GM18870 (cell line): ENCODE data around the gene ARL2BP.
"Not testable (repeated sequence)": the region's sequence is repeated elsewhere in the genome, so short reads cannot be mapped to it uniquely, and the experiment has no call there.

Experiments used
- ATAC-seq: cut with Tn5 transposase; IDR thresholded peaks from one replicate; pipeline ENCODE4 v1.9.1; 2021; ENCODE audit warnings: moderate library complexity; ENCODE audit not compliant: unreplicated experiment

Gene ARL2BP

DNA sequence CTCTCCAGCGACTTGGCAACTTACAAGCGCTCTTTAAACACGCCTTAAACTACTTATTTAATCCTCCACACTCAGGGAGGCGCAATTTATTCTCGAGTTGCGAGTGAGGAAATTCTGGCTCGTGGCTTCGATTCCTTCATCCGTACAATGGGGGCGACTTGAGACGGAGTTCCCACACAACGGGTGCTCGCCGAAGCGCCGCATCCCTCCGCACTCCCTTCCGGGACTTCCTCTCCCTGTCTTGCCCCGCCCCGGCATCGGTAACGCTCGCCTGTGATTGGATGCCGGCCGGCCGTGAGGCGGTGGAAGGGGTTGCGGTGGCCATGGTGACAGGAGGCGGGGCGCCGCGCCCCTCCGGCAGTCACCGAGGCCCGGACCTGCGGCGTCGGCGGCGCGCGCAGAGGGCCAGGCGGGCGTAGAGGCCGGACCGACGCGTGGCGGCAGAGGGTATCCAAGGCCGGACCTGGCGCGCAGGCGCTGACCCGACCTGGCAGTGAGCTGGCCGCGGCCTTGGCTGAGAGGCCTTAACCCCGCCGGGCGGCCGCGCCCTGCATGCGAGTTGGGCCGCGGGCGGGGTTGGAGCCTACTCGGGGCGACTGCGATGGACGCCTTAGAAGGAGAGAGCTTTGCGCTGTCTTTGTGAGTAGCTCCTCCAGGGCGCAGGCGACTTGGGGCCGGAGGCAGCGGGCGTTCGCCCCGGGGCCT, at the start of gene ARL2BP:
Gene ARL2BP (plus strand): TSS at position 493 of the 705 bp plus-strand sequence. CDS start 109 bp downstream, at position 602.
- ATAC-seq: peak; percentile 80

DNA sequence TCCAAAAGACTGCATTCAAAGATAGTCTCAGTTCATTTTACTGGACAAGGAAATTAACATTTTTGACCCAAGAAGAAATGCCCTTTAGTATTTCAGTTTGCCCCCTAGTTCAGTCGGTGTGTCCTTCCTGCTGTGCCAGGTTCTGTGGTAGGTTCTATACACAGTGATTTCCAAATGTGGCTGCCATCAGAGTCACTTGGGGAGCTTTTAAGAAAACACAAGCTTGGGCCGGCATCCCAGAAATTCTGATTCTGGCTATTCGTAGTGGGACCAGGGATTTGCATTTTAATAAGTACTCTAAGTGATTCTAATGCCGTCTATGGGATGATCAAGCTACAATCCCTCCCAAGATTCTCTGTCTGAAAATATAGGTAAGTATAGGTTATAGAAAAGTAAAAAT, 48.8 kb upstream of the ARL2BP start:
- ATAC-seq: no peak

DNA sequence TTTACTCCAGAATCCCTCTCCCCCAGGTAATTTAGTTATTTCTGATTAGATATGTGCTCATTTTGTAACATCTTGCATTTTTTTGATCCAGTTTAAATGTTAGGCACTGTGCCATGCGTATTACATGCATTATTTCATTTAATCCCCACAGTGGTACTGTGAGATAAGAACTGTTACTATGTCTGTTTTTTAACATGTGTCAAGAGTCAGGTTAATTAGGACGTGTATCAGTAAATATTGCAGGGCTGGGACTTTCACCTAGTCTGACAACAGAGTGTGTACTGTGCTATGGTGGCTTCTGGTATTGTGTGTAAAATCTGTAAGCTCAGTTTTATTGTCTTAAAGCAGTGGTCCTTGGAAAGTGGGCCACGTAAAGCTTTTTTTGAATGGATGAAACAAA, 48.3 kb upstream of the ARL2BP start:
- no peak for ATAC-seq

DNA sequence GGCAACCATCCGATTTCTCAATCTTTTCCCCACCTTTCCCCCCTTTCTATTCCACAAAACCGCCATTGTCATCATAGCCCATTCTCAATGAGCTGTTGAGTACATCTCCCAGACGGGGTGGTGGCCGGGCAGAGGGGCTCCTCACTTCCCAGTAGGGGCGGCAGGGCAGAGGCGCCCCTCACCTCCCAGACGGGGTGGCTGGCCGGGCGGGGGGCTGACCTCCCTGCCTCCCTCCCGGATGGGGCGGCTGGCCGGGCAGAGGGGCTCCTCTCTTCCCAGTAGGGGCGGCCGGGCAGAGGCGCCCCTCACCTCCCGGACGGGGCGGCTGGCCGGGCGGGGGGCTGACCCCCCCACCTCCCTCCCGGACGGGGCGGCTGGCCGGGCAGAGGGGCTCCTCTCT, 44.7 kb upstream of the ARL2BP start:
- ATAC-seq: not testable (repeated sequence)

DNA sequence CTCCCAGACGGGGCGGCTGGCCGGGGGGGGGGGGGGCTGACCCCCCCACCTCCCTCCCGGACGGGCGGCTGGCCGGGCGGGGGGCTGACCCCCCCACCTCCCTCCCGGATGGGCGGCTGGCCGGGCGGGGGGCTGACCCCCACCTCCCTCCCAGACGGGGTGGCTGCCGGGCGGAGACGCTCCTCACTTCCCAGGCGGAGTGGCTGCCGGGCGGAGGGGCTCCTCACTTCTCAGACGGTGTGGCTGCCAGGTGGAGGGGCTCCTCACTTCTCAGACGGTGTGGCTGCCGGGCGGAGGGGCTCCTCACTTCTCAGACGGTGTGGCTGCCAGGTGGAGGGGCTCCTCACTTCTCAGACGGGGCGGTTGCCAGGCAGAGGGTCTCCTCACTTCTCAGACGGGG, 44.1 kb upstream of the ARL2BP start:
- not testable (repeated sequence) for ATAC-seq

DNA sequence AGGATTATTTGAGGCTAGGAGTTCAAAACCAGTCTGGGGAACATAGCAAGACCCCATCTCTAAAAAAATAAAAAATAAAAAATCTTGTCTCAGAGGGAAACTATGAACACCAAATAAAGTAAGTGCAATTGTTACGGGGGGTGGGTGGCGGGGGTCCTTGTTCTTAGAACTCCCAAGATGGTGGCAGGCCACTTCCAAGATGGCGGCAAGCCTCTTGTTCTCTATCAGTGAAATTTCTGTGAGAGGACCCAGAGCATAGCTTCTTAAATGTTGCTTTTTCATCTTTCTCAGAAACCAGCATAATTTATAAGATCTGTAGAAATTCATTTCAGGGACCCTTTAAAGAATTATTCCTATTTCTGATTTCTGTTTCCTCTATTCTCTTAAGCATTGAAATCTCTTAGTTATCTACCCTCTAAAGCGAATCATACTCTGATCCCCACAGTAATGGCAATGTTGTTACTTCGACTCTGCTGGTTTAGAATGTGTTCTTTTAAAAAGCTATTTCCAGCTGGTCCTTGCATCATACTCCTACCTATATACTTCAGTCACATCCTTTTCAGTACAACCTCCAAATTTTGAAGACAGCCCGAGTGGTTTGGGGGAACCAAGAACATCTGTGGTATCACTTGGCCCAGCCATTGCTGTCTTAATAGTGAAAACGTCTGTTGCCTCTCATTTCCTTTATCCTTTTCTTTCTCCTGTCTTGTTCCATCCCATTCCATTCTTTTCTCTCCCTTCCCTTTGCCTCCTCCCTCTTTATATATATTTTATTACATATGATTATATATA, 42.8 kb upstream of the ARL2BP start:
- no peak for ATAC-seq

DNA sequence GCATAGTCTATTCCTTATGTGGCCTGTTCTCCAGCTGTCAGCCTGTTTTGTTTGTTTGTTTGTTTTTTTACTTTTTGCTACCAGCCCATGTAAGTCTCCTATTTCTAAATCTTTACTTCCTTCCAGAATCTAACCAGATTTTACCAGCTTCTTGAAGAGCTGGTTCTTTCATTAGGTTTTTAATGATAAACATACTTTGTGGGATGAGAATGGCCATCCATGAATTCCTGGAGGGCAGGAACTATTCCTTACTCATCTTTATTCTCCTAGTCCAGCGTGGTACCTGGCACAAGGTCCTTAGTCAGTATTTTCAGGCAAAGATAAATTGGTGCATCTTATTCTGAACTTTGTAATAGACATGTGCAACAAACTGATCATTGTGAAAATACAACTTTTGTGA, 41.6 kb upstream of the ARL2BP start:
- no peak for ATAC-seq

DNA sequence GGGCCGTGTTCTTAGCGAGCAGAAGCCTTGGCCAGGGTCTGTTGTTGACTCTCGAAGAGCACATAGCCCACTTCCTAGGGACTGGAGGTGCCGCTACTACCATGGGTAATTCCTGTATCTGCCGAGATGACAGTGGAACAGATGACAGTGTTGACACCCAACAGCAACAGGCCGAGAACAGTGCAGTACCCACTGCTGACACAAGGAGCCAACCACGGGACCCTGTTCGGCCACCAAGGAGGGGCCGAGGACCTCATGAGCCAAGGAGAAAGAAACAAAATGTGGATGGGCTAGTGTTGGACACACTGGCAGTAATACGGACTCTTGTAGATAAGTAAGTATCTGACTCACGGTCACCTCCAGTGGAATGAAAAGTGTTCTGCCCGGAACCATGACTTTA, 40.4 kb upstream of the ARL2BP start:
- no peak for ATAC-seq

DNA sequence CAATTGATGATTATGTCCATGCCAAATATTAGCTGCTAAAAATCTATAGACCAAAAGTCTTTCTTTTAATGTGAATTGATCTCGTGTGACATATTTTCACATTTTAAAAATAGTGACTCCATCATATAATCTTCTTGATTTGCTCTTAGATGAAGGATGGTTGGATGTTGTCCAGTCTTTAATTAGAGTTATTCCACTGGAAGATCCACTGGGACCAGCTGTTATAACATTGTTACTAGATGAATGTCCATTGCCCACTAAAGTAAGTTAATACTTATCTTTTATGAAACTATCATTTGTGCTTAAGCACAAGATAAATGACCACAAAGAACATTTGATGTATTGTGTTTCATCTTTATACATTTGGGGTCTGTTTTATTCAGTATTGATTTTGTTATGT, 36.1 kb upstream of the ARL2BP start:
- ATAC-seq: no peak

DNA sequence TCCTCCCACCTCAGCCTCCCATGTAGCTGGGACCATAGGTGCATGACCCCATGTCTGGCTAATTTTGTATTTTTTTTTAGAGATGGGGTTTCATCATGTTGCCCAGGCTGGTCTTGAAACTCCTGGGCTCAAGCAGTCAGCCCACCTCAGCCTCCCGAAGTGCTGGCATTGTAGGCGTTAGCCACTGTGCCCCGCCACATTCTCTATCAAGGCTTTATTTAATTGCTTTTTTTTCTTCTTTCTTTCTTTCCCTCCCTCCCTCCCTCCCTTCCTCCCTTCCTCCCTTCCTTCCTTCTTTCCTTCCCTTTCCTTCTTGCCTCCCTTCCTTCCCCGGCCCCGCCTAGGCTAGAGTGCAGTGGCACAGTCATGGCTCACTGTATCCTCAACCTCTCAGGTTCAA, 35.3 kb upstream of the ARL2BP start:
- ATAC-seq: no peak

DNA sequence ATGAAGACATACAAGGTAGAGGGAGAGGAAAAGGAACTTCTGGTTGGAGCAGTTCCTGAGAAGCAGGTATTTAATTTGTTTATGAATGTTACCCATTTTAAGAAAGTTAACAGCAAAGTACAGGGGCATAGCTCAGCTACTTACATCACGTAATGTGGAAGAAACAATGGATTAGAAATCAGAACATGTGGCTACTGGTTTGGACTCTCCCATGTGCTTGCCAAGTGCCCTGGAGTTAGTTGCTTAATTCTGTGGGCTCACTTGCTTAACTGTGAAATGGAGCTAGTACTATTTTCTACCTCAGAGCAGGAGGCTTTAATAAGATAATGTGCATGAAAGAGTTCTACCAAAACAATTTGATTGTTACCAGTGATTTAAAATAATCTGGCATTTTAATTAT, 31.6 kb upstream of the ARL2BP start:
- no peak for ATAC-seq

DNA sequence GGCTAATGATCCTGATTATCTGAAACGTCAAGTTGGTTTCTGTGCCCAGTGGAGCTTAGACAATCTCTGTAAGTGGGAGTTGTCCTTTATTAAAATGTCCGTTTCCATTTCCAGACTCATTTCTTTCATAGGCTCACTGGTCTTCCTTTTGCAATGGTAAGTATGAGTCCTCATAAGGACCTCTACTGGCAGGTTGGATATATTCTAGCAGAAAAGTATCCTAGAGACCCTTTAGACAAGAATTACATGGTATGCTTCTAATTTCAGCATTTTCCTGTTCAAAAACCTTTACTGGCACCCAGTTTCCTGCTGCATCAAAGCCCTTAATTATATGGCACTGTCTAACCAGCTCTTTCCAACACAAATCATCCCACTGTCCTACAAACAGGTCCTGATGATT, 28.1 kb upstream of the ARL2BP start:
- no peak for ATAC-seq

DNA sequence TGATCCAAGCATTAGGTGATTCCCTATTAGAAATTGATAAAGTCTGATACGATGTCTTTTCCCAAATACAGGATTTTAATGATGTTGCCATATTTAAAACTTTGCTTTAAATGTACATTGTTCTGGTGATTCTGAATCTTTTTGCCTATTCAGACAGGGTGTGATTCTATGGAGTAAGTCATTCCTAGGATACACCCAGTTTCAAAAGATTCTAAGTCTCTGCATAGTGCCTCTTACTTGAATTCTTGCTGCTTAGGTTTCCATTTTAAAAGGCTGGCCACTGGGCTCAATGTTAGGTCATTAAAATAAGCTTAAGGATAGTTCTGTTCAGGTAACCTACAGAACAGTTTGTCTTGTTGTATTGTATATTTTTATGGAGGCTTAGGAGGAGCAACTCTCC, 22.0 kb upstream of the ARL2BP start:
- no peak for ATAC-seq

DNA sequence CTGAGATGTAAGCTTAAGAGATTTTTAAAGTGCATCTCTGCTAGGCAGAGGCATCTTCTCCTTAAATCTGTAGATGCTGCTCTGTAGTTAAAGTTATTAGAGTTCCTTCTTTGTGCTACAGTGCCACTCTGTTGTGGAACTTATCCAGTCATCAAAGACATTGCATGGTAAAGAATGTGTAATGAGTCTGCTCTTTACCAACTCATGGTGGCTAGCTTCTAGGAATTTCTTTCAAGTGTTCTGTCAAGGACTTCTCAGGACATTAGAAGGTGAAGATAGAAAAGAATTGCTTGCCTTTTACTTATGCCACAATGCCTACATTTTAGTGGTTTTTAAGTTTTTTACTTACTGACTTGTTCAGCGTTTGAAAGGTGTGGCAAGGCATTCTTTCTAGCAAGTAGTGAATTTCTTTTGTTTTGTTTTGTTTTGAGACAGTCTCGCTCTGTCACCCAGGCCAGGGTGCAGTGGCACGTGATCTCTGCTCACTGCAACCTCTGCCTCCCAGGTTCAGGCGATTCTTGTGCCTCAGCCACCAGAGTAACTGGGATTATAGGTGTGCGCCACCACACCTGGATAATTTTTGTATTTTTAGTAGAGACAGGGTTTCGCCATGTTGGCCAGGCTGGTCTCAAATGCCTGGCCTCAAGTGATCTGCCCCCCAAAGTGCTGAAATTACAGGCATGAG, 20.3 kb upstream of the ARL2BP start:
- ATAC-seq: no peak

DNA sequence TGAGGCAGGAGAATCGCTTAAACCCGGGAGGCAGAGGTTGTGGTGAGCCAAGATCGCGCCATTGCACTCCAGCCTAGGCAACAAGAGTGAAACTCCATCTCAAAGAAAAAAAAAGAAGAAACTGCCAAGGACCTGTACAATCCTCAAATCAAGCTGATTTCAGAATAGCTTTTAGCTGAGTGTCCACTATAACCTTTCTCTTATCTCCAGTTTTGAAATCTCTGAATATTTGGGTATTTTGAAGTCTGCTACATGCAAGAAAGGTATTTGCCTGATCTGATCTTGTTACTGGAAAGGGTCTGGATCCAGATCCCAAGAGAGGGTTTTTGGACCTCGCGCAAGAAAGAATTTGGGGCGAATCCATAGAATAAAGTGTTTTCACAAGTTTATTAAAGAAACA, 19.1 kb upstream of the ARL2BP start:
- no peak for ATAC-seq

DNA sequence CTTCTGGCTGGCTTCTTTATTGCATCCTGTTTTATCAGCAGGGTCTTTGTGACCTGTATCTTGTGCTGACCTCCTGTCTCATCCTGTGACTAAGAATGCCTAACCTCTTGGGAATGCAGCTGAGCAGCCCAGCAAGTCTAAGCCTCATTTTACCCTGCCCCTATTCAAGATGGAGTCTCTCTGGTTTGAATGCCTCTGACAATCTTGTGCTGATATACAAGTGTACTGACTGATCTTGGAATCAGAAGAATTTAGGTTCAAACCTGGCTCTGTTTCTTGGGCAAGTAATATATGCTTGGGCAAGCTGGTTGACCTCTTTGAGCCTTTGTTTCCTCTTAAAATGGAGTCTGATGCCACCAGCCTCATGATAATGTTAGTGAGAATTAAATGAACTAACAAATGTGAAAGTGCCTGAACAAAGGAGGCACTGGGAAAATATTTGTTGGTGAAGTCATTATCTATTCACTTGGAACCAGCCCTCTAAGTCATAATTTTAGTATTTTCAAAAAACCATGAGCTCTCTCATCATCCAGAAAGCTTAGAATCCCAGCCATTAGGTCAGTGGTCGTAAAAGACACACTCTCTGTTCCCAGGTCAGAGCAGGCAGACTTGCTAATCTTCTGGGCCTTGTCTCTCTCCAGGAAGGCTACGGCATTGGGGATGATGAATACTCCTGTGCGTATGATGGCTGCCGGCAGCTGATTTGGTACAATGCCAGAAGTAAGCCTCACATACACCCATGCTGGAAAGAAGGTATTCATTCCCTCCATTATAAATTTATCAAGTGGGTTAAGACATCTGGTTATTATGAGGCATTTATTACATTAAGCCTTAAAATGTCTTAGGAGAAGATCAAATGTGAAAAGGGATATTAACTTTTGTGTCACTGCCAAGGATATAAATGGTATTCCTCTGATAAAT, 18.1 kb upstream of the ARL2BP start:
- ATAC-seq: no peak

DNA sequence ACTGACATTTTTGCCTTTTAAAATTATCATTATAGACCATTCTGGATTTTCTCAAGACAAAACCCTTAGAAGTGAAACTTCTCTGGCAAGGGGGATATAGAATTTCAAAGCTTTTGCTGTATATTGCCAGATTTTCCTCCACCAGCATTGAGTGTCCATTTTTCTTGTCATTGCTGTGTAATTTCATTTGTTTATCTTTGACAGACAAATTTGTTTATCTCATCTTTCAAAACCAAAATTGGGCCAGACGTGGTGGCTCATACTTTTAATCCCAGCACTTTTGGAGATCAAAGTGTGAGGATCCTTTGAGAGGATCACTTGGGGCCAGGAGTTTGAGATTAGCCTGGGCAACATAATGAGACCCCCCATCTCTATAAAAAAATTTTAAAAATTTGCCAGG, 16.0 kb upstream of the ARL2BP start:
- ATAC-seq: no peak

DNA sequence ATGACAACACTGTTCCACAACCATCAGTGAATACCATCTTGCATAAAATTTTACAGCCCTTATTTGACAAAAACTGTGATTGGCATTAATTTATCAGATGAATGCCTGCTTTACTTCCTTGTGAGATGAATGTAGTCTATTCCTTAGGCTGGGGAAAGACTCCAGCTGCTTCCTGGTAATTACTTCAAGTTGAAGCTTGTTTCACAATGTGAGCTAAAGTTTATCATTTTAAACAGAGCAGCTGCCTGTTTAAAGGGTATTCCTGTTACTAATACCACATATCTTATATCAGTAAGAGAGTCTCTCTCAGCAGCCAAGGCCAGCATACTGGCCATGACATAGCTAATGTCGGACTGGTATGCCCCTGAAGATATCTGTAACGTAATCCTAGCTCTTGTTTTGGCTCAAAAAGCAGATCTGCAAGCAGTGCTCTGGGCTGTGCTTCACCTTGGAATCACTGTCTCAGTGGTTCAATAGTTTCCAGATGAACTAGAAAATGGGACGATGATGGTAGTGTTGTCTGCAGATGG, 13.2 kb upstream of the ARL2BP start:
- no peak for ATAC-seq

DNA sequence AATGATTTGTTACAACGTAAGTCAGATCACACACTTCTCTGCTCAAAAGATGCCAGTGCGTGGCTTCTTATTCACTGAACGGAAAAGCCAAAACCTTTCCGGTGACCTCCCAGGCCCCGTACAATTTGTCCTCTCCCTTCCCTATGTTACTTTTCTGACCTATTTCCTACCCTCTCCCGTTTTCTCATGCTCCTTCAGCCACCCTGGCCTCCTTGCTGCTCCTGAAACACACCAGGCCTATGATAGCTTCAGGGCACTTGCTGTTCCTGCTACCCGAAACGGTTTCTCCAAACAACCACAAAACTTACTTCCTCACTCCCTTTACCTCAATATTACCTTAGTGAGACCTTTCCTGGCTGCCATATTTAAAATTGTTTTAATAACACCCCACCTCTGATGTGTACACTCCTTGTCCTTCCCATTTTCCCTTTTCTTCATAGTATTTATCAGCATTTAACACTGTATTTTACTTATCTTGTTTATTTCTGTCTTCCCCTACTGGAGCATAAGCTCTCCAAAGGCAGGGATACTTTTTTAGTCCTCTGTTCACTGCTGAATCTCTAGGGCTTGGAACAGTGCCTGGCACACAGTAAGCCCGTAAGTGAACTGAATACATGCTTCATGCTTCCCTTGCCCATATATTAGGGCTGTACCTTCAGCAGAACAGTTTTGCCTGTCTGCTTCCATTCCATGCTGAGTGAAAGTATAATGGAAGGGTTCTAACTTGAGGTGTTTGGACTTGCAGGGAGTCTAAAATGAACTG, 10.9 kb upstream of the ARL2BP start:
- no peak for ATAC-seq

DNA sequence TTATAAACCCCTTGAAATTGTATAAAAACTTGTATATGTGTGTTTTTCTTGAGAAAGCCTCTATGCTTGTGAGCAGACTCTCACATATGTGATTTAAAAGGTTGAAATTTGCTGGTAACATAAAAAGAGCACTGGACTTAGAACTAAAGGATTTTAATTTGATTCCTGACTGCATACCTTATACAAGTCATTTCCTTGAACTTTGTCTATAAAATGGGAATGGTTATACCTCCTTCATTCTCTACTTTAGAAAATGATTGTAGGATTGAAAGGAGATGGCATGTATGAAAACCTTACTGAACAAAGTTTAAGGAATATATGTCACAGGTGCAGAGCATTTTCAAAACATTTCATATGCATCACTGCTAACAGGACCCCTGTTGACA, 10.4 kb upstream of the ARL2BP start:
- ATAC-seq: no peak
